Measurements from ENCODE around the gene IMPA2.

DNA sequence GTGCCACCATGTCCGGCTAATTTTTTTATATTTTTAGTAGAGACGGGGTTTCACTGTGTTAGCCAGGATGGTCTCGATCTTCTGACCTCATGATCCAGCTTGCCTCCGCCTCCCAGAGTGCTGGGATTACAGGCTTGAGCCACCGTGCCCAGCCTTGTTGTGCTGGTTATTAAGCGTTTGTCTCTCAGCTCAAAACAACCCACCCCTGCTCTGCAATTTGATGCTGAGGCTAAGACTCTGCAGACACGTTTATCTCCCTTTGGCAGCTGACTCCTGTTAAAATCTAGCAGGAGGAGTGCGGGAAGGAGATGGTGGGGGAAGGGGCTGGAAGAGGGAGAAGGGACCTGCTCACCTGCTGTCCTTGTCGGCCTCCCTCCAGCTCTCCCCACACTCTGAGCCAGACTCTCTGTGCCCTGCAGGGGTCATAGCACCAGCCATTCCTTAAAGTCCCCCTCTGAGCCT is 29.9 kb upstream of the IMPA2 start:
- TF ChIP-seq POLR2A (IDR thresholded peaks at IDR 0.05; ENCODE audit: low read depth, low read length) (no peak), POLR2AphosphoS5 (IDR thresholded peaks at IDR 0.05; ENCODE audit: low read depth, low read length) (no peak), TAF1 (IDR thresholded peaks at IDR 0.05; ENCODE audit: borderline replicate concordance, low read depth, low read length) (no peak)

Measured in GM12892 (cell line).